ENCODE data around the gene NPBWR2. TPM values are rescaled to one million over a fixed set of nuclear protein-coding genes. Genes with fewer than 3 reads are reported as not detected.

The NPBWR2 gene
- total and polyA plus RNA-seq, 2 experiments from 2014 or later = not detected

- peaks cover 14% of the 10 kb centered on the region for H3K27me3 Mint-ChIP-seq (ENCODE audit: insufficient read depth, low read depth, poor library complexity)
- peak within 1 kb of the TSS; percentile 82 for H3K4me3 Mint-ChIP-seq
- Histone ChIP-seq H3K4me2 (peak within 1 kb of the TSS; percentile 90), H3K9me2 (ENCODE audit: insufficient read depth) (no peaks in the 10 kb centered on the region), H3K4me1 (ENCODE audit: insufficient read depth) (peaks cover 17% of the 10 kb centered on the region; the same call in 1 of the 2 replicates), H3K4me3 (peak within 1 kb of the TSS; percentile 85), H3F3A (replicated peaks; ENCODE audit: low read depth) (peaks cover 6% of the 10 kb centered on the region; the same call in 1 of the 2 replicates), H3K27ac (ENCODE audit: low read depth) (no peak within 1 kb of the TSS), H2AFZ (peak within 1 kb of the TSS; percentile 97), H3K79me2 (replicated peaks; ENCODE audit: insufficient read depth) (no peaks in the 10 kb centered on the region), H3K27me3 (ENCODE audit: insufficient read depth) (no peaks in the 10 kb centered on the region), H3K36me3 (ENCODE audit: insufficient read depth) (no peaks in the 10 kb centered on the region), H4K20me1 (replicated peaks; ENCODE audit: insufficient read depth) (no peaks in the 10 kb centered on the region)
- peak; percentile 81 for ATAC-seq
- H3K4me1 Mint-ChIP-seq = peaks cover 36% of the 10 kb centered on the region
- TF ChIP-seq STAT1 (IDR thresholded peaks at IDR 0.05; ENCODE audit: unreplicated experiment) (no peak), POLR2AphosphoS5 (IDR thresholded peaks at IDR 0.05; ENCODE audit: low read depth) (peak; percentile 78), JUNB (IDR thresholded peaks at IDR 0.05; ENCODE audit: unreplicated experiment) (no peak), ETS1 (IDR thresholded peaks at IDR 0.05) (peak; percentile 99), CREB1 (CRISPR knock-in tag; IDR thresholded peaks at IDR 0.05; ENCODE audit: low read depth) (peak; percentile 79)
- H3K9me3 Mint-ChIP-seq = no peaks in the 10 kb centered on the region
- no peak within 1 kb of the TSS for H3K27ac Mint-ChIP-seq
- no peaks in the 10 kb centered on the region for H3K36me3 Mint-ChIP-seq (ENCODE audit: low read depth)
- DNase-seq (ENCODE audit: low spot score) = peak; percentile 97
Observed at GRCh38 chr20:64062596-64063388, 44.6 kb downstream of the NPBWR2 start, which contains the start of gene TCEA2. TCEA2 (plus strand) TSS chr20:64063198; CDS start chr20:64063313, 115 bp downstream.

GRCh38 chr20:64062276-64062595 lies 45.1 kb downstream of the NPBWR2 start:
- Mint-ChIP-seq H3K27ac (no peak overlapping the region), H3K9me3 (no peaks in the 10 kb centered on the region), H3K36me3 (ENCODE audit: low read depth) (no peaks in the 10 kb centered on the region), H3K4me3 (peak overlapping the region; percentile 82), H3K4me1 (peaks cover 41% of the 10 kb centered on the region), H3K27me3 (ENCODE audit: insufficient read depth, low read depth, poor library complexity) (peaks cover 14% of the 10 kb centered on the region)
- no peaks in the 10 kb centered on the region for H3K36me3 ChIP-seq (ENCODE audit: insufficient read depth)
- peak overlapping the region; percentile 90 for H3K4me2 ChIP-seq
- H3K27ac ChIP-seq (ENCODE audit: low read depth) = no peak overlapping the region
- no peak for DNase-seq (ENCODE audit: low spot score)
- no peak for TF ChIP-seq CREB1 (CRISPR knock-in tag; IDR thresholded peaks at IDR 0.05; ENCODE audit: low read depth)
- TF ChIP-seq REST (IDR thresholded peaks at IDR 0.05; ENCODE audit: unreplicated experiment) = no peak
- no peak for TF ChIP-seq POLR2AphosphoS5 (IDR thresholded peaks at IDR 0.05; ENCODE audit: low read depth)
- TF ChIP-seq ETS1 (IDR thresholded peaks at IDR 0.05) = no peak
- TF ChIP-seq EZH2phosphoT487 (IDR thresholded peaks at IDR 0.05; ENCODE audit: unreplicated experiment) = no peak
- no peak for TF ChIP-seq CTCF (conservative IDR thresholded peaks at IDR 0.05; ENCODE audit: low read depth in 2 of 2)
- TF ChIP-seq JUNB (IDR thresholded peaks at IDR 0.05; ENCODE audit: unreplicated experiment) = no peak
- H2AFZ ChIP-seq = peak overlapping the region; percentile 97; the same call in 1 of the 2 replicates
- no peaks in the 10 kb centered on the region for H3K27me3 ChIP-seq (ENCODE audit: insufficient read depth)
- no peaks in the 10 kb centered on the region for H3K79me2 ChIP-seq (replicated peaks; ENCODE audit: insufficient read depth)
- no peaks in the 10 kb centered on the region for H3K9me2 ChIP-seq (ENCODE audit: insufficient read depth)
- peak overlapping the region; percentile 85 for H3K4me3 ChIP-seq
- H3F3A ChIP-seq (replicated peaks; ENCODE audit: low read depth) = peaks cover 6% of the 10 kb centered on the region; the same call in 1 of the 2 replicates
- H3K4me1 ChIP-seq (ENCODE audit: insufficient read depth) = peaks cover 17% of the 10 kb centered on the region; the same call in 1 of the 2 replicates
- no peaks in the 10 kb centered on the region for H4K20me1 ChIP-seq (replicated peaks; ENCODE audit: insufficient read depth)
- ATAC-seq = no peak

Measured in GM23338 (cell line).